A549 (cell line): ENCODE measurements around the gene PKLR. TPM values are rescaled to one million over a fixed set of nuclear protein-coding genes. Genes with fewer than 3 reads are reported as not detected.
"Not testable (repeated sequence)": the region's sequence is repeated elsewhere in the genome, so short reads cannot be mapped to it uniquely, and the experiment has no call there.

Experiments
- ATAC-seq, 2 experiments: fragments of 200-7000 bp in 1 of 2; fragments of >200 bp in 1 of 2; cut with Nextera tagmentation in 1 of 2; cut with Tn5 transposase in 1 of 2; 3 replicates each; pipeline versions ENCODE4 v1.8.0 to v1.9.1; 2018 to 2020; ENCODE audit warnings: mild to moderate bottlenecking in 1 of 2, moderate library complexity in 1 of 2
- CTCF ChIA-PET: fragments of 300-600 bp; sonication (Branson Sonifier 250); formaldehyde crosslinking; extraction: SDS; loops from one replicate; lab custom pipeline; 2021; ENCODE audit warnings: antibody characterized with exemption, inconsistent platforms; lab: Yijun Ruan, JAX
- POLR2A ChIA-PET: fragments of 350-600 bp; formaldehyde crosslinking; extraction: SDS; loops from one replicate; lab custom pipeline; 2021; ENCODE audit warnings: antibody characterized with exemption, inconsistent platforms; lab: Yijun Ruan, JAX
- DNase-seq, 2 experiments: peaks; one replicate each; pipeline versions ENCODE4 v3.0.0 to v3.0.0-alpha.2; 2011 to 2016; ENCODE audit warnings: low read depth in 1 of 2, low spot score in 1 of 2
- FAIRE-seq: peaks from 2 replicates; lab custom pipeline; 2011; peaks lifted over from hg19 to GRCh38; lab: Jason Lieb, UNC
- H3K27ac ChIP-seq, 2 experiments: fragments of >200 bp; sonication (Bioruptor Twin); formaldehyde crosslinking; 3 replicates each; pipeline ENCODE4 v1.5.1; 2016 to 2017
- H3K4me1 ChIP-seq: fragments of >200 bp; sonication (Bioruptor Twin); formaldehyde crosslinking; 3 replicates; pipeline ENCODE4 v1.6.1; 2016
- H3K4me2 ChIP-seq: fragments of >200 bp; sonication (Bioruptor Twin); formaldehyde crosslinking; 3 replicates; pipeline ENCODE4 v1.6.1; 2016
- H3K4me3 ChIP-seq: fragments of >200 bp; sonication (Bioruptor Twin); formaldehyde crosslinking; 3 replicates; pipeline ENCODE4 v1.5.1; 2016
- H3K9me3 ChIP-seq: fragments of >200 bp; sonication (Bioruptor Twin); formaldehyde crosslinking; 3 replicates; pipeline ENCODE4 v1.6.1; 2016
- CHD2 ChIP-seq: fragments of 150-350 bp; IDR thresholded peaks from 2 replicates; pipeline ENCODE4 v1.6.1; 2014; ENCODE audit warnings: low read length; ENCODE audit not compliant: partially characterized antibody
- HDAC2 ChIP-seq: fragments of 200-600 bp; sonication (generic); IDR thresholded peaks from 2 replicates; pipeline ENCODE4 v1.6.1; 2016
- HEYL ChIP-seq: fragments of 250-450 bp; sonication (Bioruptor Pico); IDR thresholded peaks from 2 replicates; pipeline ENCODE4 v1.8.0; 2021; ENCODE audit warnings: mild to moderate bottlenecking, moderate library complexity
- HOXB13 ChIP-seq: fragments of 250-450 bp; sonication (Bioruptor Pico); IDR thresholded peaks from 2 replicates; pipeline ENCODE4 v1.5.0; 2020; ENCODE audit warnings: low read depth, mild to moderate bottlenecking, moderate library complexity
- MAFK ChIP-seq: fragments of 450-650 bp; IDR thresholded peaks from 2 replicates; pipeline ENCODE4 v1.6.1; 2014; ENCODE audit not compliant: partially characterized antibody
- MAZ ChIP-seq: fragments of 150-350 bp; IDR thresholded peaks from 2 replicates; pipeline ENCODE4 v1.6.1; 2014; ENCODE audit warnings: antibody characterized with exemption, low read depth, low read length, borderline replicate concordance
- NR3C1 ChIP-seq: fragments of >200 bp; sonication (Bioruptor Twin); formaldehyde crosslinking; IDR thresholded peaks from 3 replicates; pipeline ENCODE4 v1.6.1; 2017
- POLR2AphosphoS2 ChIP-seq: conservative IDR thresholded peaks from 2 replicates; pipeline ENCODE4 v1.6.1; 2012; ENCODE audit warnings: low read length, improper control_type of control experiment, inconsistent platforms
- ZC3H11A ChIP-seq: fragments of 450-650 bp; IDR thresholded peaks from 2 replicates; pipeline ENCODE4 v1.6.1; 2014; ENCODE audit warnings: antibody characterized with exemption, mild to moderate bottlenecking
- ZFP36 ChIP-seq: fragments of 450-650 bp; IDR thresholded peaks from 2 replicates; pipeline ENCODE4 v1.6.1; 2014; ENCODE audit warnings: borderline replicate concordance; ENCODE audit not compliant: partially characterized antibody
- ZNF302 ChIP-seq: fragments of 250-450 bp; sonication (Bioruptor Pico); IDR thresholded peaks from 2 replicates; pipeline ENCODE4 v1.9.0; 2021; ENCODE audit warnings: inconsistent platforms, mild to moderate bottlenecking, moderate library complexity
- WGBS: methylation state at CpG from one replicate; pipeline ENCODE4 v1.1.6; 2017; ENCODE audit errors: missing lambda C conversion rate; 5-methylcytosine and 5-hydroxymethylcytosine counted together
- polyA plus RNA-seq, 4 experiments: library from polyadenylated mRNA; depleted of rRNA in 3 of 4; stranded (reverse); fragments of >200 nt; fragmentation: RNase III in 1 of 4; extraction: RNeasy Plus Mini Kit Qiagen cat#74134 plus additional on column Dnase treatment in 1 of 4; gene quantifications; 2 replicates in 3 of 4; 3 replicates in 1 of 4; pipeline ENCODE4 v1.2.3, GENCODE V29; 2011 to 2017
- TF ChIP-seq, protein P1 (sequence below): fragments of 250-450 bp; sonication (Bioruptor Pico); IDR thresholded peaks from 2 replicates; pipeline ENCODE4 v1.5.0; 2021; ENCODE audit warnings: mild to moderate bottlenecking, moderate library complexity, borderline replicate concordance
- TF ChIP-seq, protein P2 (sequence below): IDR thresholded peaks from 2 replicates; pipeline ENCODE4 v1.6.1; 2012; ENCODE audit warnings: low read depth, borderline replicate concordance
- TF ChIP-seq, protein P3 (sequence below): fragments of 450-650 bp; IDR thresholded peaks from 2 replicates; pipeline ENCODE4 v1.6.1; 2014; ENCODE audit warnings: antibody characterized with exemption
- TF ChIP-seq, protein P4 (sequence below): fragments of >200 bp; sonication (Bioruptor Twin); formaldehyde crosslinking; IDR thresholded peaks from 3 replicates; pipeline ENCODE4 v1.5.1; 2016
- TF ChIP-seq, protein P5 (sequence below): fragments of 200-600 bp; sonication (generic); IDR thresholded peaks from 2 replicates; pipeline ENCODE4 v1.6.1; 2016; ENCODE audit warnings: antibody characterized with exemption, mild to moderate bottlenecking, moderate library complexity

Gene PKLR
- polyA plus RNA-seq, 2 of the 4 experiments (the other 2 are of a cell fraction): 0.03 TPM; not detected in 1

DNA sequence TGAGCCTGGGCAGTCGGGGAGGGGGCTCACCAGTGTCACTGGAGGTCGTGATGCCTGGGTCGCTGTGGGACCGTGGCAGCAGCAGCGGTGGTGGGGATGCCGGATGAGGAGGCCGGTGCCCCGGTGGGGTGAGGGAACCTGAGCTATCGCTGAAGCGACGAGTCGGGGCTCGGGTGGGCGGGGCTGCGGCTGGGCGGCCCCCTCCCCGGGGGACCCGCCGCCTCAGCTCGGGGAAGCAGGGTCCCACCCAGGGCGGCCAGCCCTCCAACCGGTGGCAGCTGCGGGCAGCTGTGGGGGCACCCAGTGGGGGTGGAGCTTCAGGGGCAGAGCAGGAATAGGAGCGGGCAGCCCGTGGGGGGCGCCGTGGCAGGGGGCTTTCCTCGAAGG lies 51.0 kb downstream of the PKLR start:
- FAIRE-seq: no peak
- H3K4me2 ChIP-seq: peak overlapping the region; percentile 52; the same call in 2 of the 3 replicates
- H3K4me3 ChIP-seq: no peak overlapping the region
- CTCF ChIA-PET: interaction anchor here (0.6 to 10.4 kb wide), 63 partner anchors 9 to 1048 kb away, joined by 3 to 326 read pairs (median 6); partner anchors contain the start of genes ASH1L, CLK2, FDPS and HCN3
- POLR2A ChIA-PET: interaction anchor here (1.0 to 2.4 kb wide), 4 partner anchors 12 to 74 kb away, joined by 4 to 13 read pairs (median 10); partner anchors contain the start of genes CLK2, MTX1, SCAMP3 and THBS3
- no peak; a peak in 3 of 6 replicates for ATAC-seq
- WGBS: 83% methylated on average over 6 of the region's 28 CpGs
- H3K4me1 ChIP-seq: peaks cover 17% of the 10 kb centered on the region
- H3K27ac ChIP-seq: peak overlapping the region in 1 of 2 experiments; percentile 76; a peak in 3 of 6 replicates
- no peak for TF ChIP-seq ZFP36
- TF ChIP-seq HOXB13: no peak
- no peak for TF ChIP-seq HDAC2
- TF ChIP-seq, protein P1, sequence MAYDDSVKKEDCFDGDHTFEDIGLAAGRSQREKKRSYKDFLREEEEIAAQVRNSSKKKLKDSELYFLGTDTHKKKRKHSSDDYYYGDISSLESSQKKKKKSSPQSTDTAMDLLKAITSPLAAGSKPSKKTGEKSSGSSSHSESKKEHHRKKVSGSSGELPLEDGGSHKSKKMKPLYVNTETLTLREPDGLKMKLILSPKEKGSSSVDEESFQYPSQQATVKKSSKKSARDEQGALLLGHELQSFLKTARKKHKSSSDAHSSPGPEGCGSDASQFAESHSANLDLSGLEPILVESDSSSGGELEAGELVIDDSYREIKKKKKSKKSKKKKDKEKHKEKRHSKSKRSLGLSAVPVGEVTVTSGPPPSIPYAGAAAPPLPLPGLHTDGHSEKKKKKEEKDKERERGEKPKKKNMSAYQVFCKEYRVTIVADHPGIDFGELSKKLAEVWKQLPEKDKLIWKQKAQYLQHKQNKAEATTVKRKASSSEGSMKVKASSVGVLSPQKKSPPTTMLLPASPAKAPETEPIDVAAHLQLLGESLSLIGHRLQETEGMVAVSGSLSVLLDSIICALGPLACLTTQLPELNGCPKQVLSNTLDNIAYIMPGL (CRISPR knock-in tag): no peak
- TF ChIP-seq, protein P2, sequence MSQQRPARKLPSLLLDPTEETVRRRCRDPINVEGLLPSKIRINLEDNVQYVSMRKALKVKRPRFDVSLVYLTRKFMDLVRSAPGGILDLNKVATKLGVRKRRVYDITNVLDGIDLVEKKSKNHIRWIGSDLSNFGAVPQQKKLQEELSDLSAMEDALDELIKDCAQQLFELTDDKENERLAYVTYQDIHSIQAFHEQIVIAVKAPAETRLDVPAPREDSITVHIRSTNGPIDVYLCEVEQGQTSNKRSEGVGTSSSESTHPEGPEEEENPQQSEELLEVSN: no peak
- TF ChIP-seq NR3C1: no peak
- TF ChIP-seq, protein P3, sequence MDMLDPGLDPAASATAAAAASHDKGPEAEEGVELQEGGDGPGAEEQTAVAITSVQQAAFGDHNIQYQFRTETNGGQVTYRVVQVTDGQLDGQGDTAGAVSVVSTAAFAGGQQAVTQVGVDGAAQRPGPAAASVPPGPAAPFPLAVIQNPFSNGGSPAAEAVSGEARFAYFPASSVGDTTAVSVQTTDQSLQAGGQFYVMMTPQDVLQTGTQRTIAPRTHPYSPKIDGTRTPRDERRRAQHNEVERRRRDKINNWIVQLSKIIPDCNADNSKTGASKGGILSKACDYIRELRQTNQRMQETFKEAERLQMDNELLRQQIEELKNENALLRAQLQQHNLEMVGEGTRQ: no peak
- TF ChIP-seq MAZ: no peak
- no peak for TF ChIP-seq POLR2AphosphoS2
- no peak for TF ChIP-seq HEYL
- TF ChIP-seq ZNF302: no peak
- TF ChIP-seq, protein P4, sequence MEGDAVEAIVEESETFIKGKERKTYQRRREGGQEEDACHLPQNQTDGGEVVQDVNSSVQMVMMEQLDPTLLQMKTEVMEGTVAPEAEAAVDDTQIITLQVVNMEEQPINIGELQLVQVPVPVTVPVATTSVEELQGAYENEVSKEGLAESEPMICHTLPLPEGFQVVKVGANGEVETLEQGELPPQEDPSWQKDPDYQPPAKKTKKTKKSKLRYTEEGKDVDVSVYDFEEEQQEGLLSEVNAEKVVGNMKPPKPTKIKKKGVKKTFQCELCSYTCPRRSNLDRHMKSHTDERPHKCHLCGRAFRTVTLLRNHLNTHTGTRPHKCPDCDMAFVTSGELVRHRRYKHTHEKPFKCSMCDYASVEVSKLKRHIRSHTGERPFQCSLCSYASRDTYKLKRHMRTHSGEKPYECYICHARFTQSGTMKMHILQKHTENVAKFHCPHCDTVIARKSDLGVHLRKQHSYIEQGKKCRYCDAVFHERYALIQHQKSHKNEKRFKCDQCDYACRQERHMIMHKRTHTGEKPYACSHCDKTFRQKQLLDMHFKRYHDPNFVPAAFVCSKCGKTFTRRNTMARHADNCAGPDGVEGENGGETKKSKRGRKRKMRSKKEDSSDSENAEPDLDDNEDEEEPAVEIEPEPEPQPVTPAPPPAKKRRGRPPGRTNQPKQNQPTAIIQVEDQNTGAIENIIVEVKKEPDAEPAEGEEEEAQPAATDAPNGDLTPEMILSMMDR: no peak
- TF ChIP-seq ZC3H11A: no peak
- no peak for TF ChIP-seq MAFK
- no peak for TF ChIP-seq CHD2
- H3K9me3 ChIP-seq: no peaks in the 10 kb centered on the region
- DNase-seq: no peak

DNA sequence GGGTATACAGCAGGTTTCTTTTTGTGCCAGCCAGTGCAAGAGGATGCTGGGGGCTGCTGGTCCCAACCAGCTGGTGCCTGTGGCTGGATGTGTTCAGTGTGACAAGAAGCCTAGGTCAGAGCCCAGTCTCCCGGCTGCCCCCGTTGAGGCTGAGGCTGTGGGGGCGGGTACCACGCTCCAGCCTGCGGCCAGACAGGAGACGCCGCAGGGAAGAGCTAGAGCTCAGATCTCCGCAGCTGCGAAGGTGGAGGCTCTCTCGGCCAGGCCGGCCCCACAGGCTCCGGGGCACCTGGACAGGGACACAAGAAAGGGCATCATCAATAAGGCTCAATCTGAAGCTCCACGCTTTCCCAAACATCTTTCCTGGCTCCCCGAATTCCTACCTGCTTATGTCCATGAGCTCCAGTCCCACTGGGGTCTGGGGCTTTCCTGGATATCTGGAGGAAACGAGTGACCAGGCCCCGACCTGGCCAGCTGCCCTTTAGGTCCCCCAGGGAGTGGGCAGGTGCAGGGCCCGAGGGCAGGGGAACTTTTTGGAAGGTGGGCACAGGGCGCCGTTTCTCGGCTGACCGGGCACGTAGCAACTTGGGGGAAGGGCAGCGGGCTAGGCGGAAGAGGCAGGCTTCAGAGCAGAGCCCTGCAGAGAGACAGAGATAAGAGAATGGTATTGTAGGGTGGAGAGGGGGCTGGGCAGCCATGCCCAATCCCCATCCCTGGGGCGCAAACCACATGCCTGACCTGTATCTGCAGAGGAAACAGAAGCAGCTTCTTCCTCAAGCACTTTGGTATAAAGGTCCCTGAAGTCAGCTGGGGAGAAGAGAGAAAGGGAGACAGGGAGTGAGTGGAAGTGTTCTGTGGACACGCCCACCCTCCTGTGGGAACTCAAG lies 53.3 kb downstream of the PKLR start:
- ATAC-seq (no peak), FAIRE-seq (no peak), DNase-seq (no peak)
- no peak for TF ChIP-seq POLR2AphosphoS2
- TF ChIP-seq, protein P5, sequence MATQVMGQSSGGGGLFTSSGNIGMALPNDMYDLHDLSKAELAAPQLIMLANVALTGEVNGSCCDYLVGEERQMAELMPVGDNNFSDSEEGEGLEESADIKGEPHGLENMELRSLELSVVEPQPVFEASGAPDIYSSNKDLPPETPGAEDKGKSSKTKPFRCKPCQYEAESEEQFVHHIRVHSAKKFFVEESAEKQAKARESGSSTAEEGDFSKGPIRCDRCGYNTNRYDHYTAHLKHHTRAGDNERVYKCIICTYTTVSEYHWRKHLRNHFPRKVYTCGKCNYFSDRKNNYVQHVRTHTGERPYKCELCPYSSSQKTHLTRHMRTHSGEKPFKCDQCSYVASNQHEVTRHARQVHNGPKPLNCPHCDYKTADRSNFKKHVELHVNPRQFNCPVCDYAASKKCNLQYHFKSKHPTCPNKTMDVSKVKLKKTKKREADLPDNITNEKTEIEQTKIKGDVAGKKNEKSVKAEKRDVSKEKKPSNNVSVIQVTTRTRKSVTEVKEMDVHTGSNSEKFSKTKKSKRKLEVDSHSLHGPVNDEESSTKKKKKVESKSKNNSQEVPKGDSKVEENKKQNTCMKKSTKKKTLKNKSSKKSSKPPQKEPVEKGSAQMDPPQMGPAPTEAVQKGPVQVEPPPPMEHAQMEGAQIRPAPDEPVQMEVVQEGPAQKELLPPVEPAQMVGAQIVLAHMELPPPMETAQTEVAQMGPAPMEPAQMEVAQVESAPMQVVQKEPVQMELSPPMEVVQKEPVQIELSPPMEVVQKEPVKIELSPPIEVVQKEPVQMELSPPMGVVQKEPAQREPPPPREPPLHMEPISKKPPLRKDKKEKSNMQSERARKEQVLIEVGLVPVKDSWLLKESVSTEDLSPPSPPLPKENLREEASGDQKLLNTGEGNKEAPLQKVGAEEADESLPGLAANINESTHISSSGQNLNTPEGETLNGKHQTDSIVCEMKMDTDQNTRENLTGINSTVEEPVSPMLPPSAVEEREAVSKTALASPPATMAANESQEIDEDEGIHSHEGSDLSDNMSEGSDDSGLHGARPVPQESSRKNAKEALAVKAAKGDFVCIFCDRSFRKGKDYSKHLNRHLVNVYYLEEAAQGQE: no peak
- H3K4me3 ChIP-seq: no peak overlapping the region
- H3K9me3 ChIP-seq: no peaks in the 10 kb centered on the region
- peaks cover 16% of the 10 kb centered on the region; the same call in 2 of the 3 replicates for H3K4me1 ChIP-seq
- WGBS: 91% methylated on average over 26 of the region's 26 CpGs
- H3K27ac ChIP-seq: no peak overlapping the region
- CTCF ChIA-PET: interaction anchor here (1.1 to 10.4 kb wide), 11 partner anchors 18 to 347 kb away, joined by 3 to 326 read pairs (median 28); partner anchors contain the start of genes CLK2, FDPS, MTX1 and RUSC1
- no peak overlapping the region for H3K4me2 ChIP-seq
- POLR2A ChIA-PET: interaction anchor here (1.4 kb wide), 1 partner anchor 25 kb away, joined by 5 read pairs; the partner anchor contains the start of gene CLK2

DNA sequence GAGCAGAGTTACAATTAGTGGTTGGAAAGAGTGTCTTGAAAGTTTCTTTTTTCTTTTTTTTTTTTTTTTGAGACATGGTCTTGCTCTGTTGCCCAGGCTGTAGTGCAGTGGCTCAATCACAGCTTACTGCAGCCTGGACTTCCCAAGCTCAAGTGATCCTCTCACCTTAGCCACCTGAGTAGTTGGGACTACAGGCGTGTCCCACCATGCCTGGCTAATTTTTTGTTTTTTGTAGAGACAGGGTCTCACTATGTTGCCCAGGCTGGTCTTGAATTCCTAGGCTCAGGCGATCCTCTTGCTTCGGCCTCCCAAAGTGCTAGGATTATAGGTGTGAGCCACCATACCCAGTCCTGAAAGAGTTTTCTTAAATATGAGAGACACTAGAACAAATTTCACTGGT lies 54.4 kb downstream of the PKLR start:
- ChIA-PET CTCF (interaction anchor here (0.5 to 10.4 kb wide), 9 partner anchors 9 to 346 kb away, joined by 3 to 326 read pairs (median 11); partner anchors contain the start of genes CLK2, HCN3, MTX1 and RUSC1), POLR2A (interaction anchor here (1.4 kb wide), 1 partner anchor 27 kb away, joined by 5 read pairs; the partner anchor contains the start of gene CLK2)
- WGBS: 95% methylated on average over 3 of the region's 3 CpGs
- not testable (repeated sequence) for H3K9me3 ChIP-seq, H3K27ac ChIP-seq, H3K4me3 ChIP-seq, H3K4me2 ChIP-seq, FAIRE-seq, DNase-seq, ATAC-seq
- peaks cover 16% of the 10 kb centered on the region; the same call in 2 of the 3 replicates for H3K4me1 ChIP-seq
